Activated T-cell treated with anti-CD3 and anti-CD28 coated beads, Interleukin-2, amount 50 U/mL, for 72 hours (primary cell): ENCODE measurements around the gene VCAM1. TPM values are rescaled to one million over a fixed set of nuclear protein-coding genes. Genes with fewer than 3 reads are reported as not detected.

Experiments used
- total RNA-seq, 2 donors: library from RNA; stranded (reverse); gene quantifications; one replicate each; pipeline ENCODE4 v1.2.3, GENCODE V29; 2022

The VCAM1 gene
- total RNA-seq, 2 donors from 2014 or later = 0.41 to 0.58 TPM

Other genes with a start within 250 kb of the VCAM1 start
- gene GPR88, start 181.6 kb upstream of the VCAM1 start, total RNA-seq = not detected
- gene EXTL2, start 175.1 kb downstream of the VCAM1 start, total RNA-seq = 1 to 10 TPM; 4.0 to 4.9 TPM
- 10 to 100 TPM; 39.3 to 48.7 TPM for gene SLC30A7, start 176.3 kb downstream of the VCAM1 start, total RNA-seq